ENCODE measurements around the gene LSM3.
A peak's percentile ranks its signal among the peaks of the same experiment; 100 is the strongest.

LSM3 gene

DNA sequence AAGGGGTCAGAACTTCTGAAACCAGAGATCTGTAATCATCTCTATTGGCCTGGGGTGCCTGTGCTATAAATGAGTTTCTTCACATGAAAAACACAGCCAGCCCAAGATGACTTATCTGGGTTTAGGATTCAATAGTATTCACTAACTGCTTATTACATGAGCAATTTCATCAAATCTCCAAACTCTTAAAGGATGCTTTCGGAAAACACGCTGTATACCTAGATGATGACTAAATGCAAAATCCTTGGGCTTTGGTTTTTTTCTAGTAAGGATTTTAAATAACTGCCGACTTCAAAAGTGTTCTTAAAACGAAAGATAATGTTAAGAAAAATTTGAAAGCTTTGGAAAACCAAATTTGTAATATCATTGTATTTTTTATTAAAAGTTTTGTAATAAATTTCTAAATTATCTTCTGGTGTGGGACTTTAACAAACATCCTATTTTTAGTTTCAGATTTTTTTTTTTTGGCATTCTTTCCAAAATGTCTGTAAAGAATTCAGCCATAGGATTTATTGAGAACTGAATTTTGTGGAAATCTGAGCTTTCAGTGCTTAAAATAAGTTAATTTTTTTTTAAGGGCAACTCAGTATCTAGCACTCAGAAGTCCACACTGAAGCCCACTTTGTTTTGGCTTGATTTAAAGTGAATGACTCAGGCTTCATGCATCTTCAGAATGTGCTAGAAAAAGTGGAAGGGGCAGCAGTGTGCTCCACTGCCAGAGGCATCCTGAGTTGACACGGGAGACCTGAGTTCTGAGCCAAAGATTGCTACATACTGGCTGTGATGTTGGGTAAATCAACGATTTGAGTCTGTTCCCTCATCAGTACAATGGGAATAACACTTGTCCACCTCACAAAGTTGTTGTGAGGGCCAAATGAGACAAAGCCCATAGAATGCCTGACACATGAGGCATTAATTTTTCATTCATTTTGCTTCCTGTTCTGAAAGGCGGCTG, 35.1 kb upstream of the LSM3 start:
- DNase-seq: no peak

DNA sequence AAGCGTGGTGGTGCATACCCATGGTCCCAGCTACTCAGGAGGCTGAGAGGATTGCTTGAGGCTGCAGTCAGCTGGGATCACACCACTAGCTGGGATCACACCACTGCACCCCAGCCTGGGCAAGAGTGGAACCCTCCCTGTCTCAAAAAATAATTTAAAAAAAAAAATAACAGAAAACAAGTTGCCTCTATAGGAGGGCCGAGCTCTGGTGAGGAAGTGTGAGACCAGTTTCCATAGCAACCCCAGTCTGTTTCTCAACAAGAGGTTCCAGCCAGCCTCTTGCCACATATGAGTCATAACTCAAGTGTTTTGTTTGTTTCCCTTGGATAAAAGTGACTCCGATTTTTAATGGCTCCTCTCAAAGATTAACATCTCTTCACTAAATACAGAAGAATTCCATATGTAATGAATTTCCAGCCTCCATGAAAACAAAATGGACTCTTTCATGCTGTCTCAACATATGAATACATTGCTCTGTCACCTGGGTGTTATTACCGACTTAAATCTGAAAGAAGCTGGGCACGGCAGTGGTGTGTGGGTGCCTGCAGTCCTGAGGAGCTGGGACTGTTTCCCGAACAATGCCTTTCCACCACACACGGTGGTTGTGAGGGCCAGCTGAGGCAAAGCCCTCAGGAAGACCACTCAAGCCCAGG, 34.1 kb upstream of the LSM3 start:
- peak; percentile 94 for DNase-seq

DNA sequence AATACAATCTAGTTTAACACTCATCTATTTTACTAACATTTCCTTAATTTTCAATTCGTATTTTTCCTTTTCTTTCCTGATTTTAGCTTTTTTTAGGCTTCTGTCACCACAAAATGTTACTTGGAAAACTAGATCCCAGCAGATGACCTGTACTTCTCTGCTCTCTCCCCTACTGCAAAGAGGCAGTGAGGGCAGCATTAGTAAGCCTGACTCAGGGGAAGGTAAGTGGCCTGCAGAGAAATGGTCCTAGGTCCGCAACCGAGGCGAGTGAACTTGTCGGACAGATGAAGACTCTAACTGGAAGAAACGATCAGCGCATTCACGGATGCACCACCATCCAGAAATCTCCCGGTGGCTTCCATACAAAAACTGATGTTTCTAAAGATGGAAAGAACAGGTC, 33.4 kb upstream of the LSM3 start:
- DNase-seq: no peak

DNA sequence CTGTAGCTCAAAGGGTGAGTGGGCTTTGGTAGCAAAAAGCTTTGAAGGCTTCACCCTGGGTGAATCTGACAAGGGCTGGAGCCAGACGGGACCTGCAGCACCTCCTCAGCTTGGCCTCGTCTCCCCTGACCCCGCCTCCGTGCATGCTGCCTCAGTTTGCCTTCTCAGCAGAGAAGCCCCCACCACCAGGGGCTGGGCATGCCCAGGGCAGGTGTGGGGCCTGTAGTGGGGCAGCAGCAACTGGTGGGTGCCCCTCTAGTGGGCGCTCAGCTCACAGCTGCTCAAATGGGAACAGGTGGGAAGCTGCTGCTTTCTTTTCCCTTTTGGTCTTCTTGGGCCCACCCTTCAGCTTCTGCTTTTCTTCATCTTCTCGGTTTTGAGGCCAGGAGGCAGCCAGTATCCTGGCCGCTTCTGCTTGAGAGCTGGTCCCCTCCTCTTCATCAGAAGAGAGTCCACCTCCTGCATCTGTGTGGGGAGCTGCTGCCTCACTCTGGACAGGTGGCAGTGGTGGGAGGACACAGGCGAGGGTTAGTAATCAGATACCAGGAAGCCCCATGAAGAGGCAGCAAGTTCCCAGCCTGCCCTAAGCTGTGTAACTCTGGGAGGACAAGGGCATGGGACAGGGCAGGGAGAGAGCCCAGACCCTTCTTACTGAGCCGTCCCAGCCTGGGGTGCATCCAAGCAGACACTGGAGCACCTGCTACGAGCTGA, 32.8 kb upstream of the LSM3 start:
- DNase-seq: no peak

DNA sequence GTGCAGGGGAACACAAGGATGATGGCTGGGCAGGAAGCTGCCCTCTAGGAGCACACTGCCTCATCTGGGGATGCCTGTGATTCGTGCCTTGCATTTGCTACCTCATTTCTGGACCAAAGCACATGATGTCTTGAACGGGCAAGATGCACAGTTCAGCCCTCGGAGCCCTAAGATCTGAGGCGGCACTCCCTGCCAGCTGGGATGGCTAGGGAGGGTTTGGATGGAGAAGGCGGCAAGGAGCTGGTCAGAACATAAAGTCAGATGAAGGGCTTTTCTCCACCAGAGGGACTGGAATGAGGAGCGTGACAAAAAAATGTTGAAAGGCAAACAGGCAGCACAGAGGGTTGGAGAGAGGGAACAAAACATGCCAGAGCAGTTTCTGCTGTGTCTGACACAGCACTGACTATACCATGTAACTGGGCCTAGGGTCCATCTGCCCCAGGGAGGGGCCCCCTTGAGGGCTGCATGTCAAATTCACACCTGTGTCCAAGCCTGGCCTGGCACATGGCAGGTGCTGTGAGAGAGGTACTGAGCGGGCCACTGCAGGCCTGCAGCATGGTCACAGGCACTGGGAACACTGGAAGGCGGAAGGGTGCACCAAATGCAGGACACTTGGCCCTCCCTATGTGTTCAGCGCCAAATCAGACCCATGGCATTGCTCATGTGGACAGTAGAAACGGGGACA, 32.1 kb upstream of the LSM3 start:
- DNase-seq: no peak

DNA sequence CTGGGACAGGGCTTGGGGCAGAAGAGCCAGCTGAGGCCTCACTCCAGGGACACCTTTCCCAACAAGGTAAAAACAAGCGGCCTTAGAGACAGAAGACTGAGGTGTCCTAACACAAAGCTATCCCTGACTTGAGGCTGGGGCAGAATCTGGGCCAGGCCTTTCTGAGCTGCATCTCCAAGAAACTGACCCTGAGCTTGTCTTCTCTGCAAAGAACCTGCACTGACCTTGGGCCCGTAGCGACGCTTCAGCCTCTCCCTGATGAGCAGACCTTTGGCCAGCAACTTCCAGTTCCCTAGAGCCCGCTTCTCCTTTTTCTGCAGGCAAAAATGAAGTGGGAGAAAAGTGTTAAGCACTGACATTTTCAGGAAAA, 31.6 kb upstream of the LSM3 start:
- no peak for DNase-seq

DNA sequence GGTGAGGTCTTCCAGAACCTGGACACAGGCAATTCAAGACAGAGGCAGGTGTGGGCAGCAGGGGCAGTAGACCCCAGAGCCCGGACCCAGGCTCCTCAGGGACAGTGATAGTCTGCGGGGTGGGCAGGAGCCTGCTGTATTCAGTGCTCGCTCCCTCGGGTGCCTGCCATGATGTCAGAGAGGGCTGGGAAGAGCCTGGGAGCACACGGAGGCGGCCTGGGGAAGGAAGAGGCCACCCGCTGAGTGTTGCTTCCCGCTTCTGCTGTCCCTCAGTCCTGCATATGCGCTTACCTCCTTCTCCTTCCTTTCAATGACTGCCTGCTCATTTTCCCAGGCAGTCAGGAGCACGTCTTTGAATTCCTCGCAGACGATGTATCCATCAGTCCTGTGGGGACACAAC, 31.0 kb upstream of the LSM3 start:
- DNase-seq: no peak

DNA sequence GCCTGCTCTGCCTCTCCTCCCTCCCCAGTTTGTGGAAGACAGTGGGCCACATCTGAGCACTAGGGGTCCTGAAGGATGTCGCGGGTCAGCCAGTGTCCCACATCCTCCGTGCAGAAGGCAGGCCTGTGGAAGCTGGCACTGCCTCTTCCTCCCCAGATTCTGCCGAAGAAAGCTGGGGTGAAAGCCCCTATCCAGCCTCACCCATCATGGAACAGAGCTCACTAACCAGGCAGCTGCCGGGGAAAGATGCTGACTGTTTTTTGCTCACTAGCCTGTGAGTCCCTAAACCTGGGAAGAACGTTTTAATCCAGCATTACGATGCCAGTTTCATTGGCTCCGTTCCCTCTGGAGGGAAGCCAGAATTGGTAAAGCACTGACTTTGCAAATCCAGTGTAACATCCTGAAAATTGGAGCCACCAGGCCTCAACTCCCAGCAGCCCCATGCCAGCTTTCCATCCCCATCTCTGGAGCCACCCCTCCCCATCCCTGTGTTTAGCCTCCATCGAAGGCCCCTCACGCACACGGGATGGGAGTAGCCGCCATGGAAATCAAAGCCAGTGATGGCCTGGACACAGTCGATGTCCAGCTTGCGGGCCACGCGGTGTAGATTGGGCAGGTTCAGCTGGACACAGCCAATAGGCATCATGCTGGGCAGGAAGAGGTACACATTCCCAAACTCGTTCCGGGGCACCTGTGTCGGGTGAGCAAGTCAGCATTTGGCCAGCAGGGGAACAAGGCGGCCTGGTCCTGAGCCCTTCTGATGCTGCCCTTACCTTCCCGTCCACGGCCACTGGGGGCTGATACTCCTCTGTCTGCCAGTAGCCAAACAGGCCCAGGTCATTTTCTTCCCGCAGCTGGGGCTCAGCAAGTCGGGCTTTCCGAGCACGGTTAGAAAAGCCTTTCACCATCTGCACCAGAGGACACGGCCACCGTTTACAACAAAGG, 30.3 kb upstream of the LSM3 start:
- DNase-seq: no peak

DNA sequence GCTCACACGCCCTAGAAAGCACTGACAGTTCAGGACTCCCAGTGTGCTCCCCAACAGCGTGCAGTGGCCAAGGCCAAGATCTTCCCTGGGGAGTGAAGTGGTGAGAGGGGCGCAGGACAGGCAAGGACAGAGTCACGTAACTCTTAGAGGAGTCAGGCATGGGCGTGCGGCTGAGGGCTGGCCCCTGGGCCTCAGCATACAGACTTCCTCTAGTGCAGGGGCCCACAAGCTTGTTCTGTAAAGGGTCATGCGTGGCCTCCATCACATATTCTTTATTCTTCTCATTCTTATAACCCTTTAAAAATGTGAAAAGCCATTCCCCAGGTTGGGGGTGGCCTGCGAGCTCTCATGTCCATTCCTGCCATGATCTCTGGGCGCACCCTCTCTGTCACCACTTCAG, 28.5 kb upstream of the LSM3 start:
- no peak for DNase-seq

DNA sequence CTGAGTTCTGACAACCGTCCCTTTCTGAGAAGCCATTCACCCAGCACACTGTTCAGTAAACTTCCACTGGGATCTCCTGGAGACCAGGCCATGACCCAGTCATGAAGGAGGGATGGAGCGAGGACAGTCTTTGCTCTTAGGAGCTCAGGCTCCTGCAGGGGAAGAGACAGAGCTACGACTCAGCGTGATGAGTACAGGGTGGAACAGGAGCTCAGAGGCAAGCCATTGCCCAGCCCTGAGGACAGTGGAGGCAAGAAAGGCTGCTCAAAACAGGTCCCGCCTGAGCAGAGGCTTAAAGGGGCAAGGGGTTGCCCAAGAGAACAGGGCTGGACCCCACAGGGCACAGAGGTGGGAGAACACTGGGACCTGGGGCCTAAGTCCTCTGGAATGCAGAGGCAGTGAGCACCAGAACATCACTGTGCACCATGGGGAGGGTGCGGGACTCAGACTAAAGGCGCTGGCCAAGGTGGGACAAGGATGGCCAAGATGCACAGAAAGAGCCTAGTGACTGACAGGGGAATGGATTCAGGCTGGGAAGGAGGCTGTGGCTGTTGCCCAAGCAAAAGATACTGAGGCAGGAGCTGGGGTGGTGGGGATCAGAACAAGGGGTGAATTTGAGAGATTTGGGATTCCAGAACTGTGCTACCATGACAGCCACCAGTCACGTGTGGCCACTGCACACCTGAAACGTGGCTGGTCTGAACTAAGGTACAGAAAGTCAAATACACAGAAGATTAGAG, 28.0 kb upstream of the LSM3 start:
- no peak for DNase-seq

DNA sequence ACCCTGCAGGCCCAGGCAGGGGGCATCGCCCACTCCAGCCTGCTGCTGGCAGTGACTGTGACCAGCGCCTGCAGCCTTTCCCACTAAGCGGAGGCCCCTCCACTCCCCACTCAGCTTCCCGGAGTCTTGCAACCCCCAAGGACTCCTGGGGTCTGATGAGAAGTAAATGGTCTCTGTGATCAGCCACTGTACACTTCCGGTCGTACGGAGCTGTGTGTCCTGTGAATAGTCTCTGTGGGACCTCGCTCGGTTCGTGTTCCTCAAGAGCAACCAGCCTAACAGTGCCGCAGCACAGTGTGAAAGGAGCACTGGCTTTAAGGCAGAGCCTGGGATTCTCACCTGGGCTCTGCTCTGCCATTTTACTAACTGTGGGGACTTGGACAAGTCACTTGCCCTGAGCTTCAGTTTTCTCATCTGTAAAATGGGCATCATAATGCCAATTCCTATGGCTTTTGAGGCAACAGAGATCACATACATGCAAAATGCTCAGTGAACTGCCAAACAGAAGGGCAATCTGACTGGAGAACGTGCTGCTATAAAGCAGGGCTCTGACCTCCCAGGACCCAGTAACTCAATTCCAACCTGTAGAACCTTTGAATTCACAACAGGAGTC, 27.0 kb upstream of the LSM3 start:
- no peak for DNase-seq

DNA sequence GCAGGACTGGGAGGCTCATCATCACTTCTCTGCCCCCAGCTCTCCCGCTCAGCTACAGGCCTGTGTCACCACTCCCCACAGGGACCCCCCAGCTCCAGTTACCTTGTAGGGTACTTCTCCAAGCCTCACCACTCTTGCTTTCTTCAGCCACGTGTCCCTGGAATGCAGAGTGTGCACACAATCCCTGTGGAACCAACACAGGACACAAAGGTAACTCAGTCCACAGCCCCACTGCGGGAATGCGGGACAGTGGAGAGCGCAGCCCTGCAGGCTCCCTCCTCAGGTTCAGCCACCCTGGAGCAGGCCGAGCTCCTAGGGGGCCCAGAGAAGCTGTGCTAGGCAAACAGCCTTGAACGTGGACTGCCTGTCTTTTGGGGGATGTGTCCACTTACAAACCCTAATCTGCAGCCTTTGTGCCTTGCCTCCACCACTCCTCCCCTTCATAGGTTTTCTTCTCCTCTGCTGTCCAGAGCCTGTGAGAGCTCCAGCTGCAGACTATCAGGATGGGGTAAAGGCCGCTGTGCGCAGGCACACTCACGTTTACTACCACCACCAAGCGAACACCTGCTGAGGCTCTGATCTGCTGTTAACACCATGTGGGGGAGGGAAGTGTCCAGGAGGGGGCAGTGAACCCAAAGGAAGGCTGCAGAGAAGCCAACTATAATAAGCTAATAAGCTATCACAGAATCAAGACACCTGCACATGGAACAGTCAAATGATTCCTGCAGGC, 26.2 kb upstream of the LSM3 start:
- DNase-seq: no peak

DNA sequence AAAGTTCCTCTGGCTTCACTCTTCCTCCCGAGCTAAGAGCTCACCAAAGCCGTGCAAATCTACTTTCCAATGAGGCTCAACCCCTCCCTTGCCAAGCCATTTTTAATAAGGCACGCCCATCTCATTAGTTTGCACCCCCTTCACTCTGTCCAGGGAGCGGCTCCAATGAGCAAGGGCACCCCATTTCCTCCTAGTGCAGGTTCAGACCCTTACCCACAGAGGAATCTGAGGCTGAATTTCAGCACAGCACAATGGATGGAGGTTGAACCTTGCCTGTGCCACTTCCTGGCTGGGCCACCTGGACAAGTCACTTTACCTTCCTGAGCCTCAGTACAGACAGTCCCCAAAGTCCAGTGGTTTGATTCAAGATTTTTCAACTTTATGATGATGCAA, 25.7 kb upstream of the LSM3 start:
- no peak for DNase-seq

DNA sequence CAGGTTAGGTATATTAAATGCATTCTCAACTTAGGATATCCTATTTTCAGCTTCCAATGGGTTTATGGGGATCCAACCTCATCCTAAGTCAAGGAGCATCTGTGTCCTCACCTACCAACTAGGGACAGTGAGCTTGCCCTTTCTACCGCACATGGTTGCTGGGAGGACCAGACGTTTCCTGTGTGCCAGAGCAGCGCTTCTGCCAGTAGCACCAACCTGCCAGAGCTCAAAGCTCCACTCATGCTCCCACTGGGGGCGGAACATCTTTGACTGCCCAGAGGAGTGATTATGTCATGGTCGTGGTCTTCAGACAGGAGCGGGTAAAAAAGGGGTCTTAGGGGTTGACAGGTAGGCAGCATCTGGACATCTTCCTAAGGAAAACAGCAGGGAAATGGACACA, 25.0 kb upstream of the LSM3 start:
- no peak for DNase-seq

DNA sequence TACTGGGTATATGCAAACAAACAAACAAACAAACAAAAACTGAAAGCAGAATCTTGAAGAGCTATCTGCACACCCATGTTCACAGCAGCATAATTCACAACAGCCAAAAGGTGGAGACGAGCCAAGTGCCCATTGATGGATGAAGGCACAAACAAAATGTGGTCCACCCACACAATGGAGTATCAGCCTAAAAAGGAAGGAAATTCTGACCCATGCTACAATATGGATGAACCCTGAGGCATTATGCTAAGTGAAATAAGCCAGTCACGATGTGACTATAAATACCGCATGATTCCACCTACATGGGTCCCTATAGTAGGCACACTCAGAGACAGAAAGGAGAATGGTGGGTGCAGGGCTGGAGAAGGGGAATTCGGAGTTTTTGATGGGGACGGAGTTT, 24.3 kb upstream of the LSM3 start:
- DNase-seq: no peak

DNA sequence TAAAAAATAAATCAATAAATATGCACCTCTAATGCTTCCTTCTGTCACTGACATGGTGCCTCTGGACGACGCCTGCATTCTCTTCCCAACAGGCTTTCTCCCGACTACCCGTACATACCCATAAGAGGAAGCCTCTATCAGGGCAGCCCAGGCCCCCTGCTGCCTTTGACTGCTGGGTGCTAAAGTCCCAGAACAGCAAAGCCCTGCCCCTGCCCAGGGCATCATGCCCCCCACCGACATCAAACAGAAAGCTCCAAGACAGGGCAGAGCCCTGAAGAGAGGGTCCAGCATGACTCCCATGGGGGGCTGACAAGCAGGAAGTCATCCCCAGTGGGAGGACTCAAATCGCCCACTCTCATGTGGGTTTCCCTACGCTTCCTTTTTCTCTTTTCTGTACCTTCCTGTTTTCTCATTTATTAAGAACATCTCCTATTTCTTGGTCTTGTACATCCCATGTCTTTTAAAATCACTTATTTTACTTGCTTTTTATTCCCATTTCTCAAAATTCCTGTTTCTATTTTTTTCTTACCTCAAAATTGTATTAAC, 23.6 kb upstream of the LSM3 start:
- no peak for DNase-seq

DNA sequence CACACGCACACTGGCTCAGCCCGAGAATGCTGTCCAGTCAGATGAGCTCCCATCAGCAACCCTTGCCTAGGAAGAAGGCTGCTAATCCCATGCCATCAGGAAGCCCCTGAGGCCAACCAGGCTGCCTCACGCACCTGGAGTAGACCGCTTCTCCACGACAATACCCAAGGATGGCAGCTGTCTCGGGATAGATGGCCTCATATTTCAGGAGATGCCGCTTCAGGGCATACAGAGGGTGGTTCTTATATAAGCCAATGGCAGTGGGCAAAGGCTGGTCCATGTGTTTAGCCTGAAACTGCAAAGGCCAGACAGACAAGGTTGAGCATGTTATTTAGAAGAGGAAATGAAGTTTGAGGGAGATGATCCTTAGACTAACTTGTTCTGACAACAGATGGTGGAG, 22.4 kb upstream of the LSM3 start:
- no peak for DNase-seq

DNA sequence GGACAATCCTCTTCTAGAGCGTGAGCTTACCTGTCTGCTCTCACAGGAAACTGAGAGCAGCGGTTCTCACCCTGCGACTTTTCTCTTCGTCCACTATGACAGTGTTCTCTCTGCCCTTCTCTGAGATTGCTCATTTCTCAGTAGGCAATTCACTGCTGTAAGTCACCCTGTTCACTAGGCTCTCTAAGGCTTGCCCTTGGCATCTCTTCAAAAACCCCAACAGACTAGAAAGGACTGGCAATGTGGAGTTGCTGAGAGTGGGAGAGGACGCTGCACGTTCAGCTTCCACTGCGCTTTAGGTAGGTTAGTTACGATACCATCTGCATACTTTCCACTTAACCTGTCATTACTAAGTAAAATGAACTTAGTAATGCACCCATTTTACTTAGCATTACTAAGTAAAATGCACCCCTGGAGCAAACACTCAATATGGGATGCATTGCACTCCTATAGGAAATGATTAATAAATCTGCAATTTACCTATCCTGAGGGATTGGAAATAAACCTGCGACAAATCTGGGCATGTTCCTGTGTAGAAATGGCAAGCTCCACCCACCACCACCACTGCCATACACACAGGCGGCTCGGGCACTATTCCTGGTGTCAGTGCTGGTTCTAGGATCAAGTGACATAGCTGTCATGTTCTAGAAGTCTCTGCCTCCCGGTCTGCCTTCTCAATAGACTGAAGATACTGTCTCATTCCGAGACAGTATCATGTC, 21.6 kb upstream of the LSM3 start:
- DNase-seq: no peak

DNA sequence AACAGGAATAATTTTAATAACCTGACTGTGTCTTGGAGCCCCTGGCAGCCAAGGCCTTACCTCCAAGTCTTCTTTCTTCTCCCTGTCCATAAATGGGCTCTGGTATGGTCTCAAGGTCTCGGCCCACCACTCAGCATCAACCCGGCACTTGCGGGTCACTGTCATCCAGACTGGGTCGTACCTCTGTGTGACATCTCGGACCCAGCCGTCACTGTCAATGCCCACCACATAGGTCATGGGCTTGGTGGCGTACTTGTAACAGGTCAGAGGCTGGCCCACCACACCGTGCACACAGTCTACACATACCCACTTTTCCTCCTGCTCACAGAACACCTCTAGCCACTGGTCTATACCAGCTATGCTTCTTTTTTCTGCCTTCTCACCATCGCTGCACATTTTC, 20.7 kb upstream of the LSM3 start:
- no peak for DNase-seq

Data from CD4-positive, alpha-beta T cell treated with Interleukin-21 for 1 hour (primary cell).